B cell (primary cell): ENCODE measurements around the gene PPARG.

Experiments
- EZH2 ChIP-seq: IDR thresholded peaks from 2 replicates; pipeline ENCODE4 v1.6.1; 2012; ENCODE audit warnings: borderline replicate concordance, low read depth, mild to moderate bottlenecking, moderate library complexity, low read length; ENCODE audit not compliant: insufficient read depth, poor library complexity, severe bottlenecking
- TF ChIP-seq, protein P1 (sequence below): fragments of 200-600 bp; IDR thresholded peaks from one replicate; pipeline ENCODE4 v1.8.0; 2022; ENCODE audit warnings: antibody characterized with exemption, mild to moderate bottlenecking

- TF ChIP-seq, protein P1, sequence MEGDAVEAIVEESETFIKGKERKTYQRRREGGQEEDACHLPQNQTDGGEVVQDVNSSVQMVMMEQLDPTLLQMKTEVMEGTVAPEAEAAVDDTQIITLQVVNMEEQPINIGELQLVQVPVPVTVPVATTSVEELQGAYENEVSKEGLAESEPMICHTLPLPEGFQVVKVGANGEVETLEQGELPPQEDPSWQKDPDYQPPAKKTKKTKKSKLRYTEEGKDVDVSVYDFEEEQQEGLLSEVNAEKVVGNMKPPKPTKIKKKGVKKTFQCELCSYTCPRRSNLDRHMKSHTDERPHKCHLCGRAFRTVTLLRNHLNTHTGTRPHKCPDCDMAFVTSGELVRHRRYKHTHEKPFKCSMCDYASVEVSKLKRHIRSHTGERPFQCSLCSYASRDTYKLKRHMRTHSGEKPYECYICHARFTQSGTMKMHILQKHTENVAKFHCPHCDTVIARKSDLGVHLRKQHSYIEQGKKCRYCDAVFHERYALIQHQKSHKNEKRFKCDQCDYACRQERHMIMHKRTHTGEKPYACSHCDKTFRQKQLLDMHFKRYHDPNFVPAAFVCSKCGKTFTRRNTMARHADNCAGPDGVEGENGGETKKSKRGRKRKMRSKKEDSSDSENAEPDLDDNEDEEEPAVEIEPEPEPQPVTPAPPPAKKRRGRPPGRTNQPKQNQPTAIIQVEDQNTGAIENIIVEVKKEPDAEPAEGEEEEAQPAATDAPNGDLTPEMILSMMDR = no peak
- TF ChIP-seq EZH2 = no peak
These were observed 63.4 kb downstream of the PPARG start for GRCh38 chr3:12352253-12352652.
